Measurements from ENCODE around the gene AIF1L.
"Not testable (repeated sequence)": the region's sequence is repeated elsewhere in the genome, so short reads cannot be mapped to it uniquely, and the experiment has no call there.

The AIF1L gene

DNA sequence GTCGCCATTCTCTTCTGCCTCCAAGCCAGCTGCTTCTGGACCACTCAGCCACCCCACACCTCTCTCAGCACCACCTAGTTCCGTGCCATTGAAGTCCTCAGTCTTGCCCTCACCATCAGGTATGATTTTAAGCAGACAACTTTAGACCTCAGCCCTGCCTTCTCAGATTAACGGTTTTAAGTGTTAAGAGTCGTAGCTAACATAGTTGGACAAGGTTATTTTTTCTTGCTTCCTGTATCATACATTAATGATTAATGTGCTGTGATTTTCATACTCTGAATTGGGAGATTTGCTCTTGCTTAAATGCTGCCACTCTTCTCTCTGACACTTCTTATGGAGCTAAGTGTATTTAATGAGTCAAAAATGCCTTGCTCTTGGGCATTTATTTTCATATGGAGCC lies 49.9 kb downstream of the AIF1L start:
- Histone ChIP-seq H3K4me2 (ENCODE audit: low read length) (no peak overlapping the region), H3K9ac (ENCODE audit: low read length) (no peak overlapping the region), H3K79me1 (ENCODE audit: low read length) (no peaks in the 10 kb centered on the region), H3K4ac (ENCODE audit: low read depth, low read length) (no peak overlapping the region), H3K18ac (ENCODE audit: low read length) (no peak overlapping the region), H3K79me2 (ENCODE audit: control insufficient read depth, insufficient read depth, low read length) (no peaks in the 10 kb centered on the region), H2BK5ac (ENCODE audit: low read length) (no peak overlapping the region), H3K27me3 (ENCODE audit: insufficient read depth, low read length, poor library complexity) (no peaks in the 10 kb centered on the region), H4K8ac (ENCODE audit: low read depth, low read length) (no peak overlapping the region), H3K4me3 (ENCODE audit: low read length) (no peak overlapping the region), H3K56ac (ENCODE audit: low read length) (no peak overlapping the region), H2BK120ac (ENCODE audit: low read depth, low read length) (no peak overlapping the region), H3K4me1 (ENCODE audit: control insufficient read depth, low read depth, low read length) (no peaks in the 10 kb centered on the region), H2AK5ac (ENCODE audit: low read length) (no peak overlapping the region), H3K36me3 (ENCODE audit: control insufficient read depth, insufficient read depth, low read length) (peaks cover 12% of the 10 kb centered on the region), H2BK15ac (replicated peaks; ENCODE audit: low read depth) (no peak overlapping the region), H3K27ac (ENCODE audit: low read depth, low read length) (no peak overlapping the region), H3K23ac (ENCODE audit: low read length) (no peak overlapping the region), H4K5ac (ENCODE audit: low read length) (no peak overlapping the region)
- no peak for DNase-seq
- WGBS (ENCODE audit: extremely low coverage, insufficient coverage, low lambda C conversion rate), result no CpG with 5 or more reads among the region's 4 CpGs

DNA sequence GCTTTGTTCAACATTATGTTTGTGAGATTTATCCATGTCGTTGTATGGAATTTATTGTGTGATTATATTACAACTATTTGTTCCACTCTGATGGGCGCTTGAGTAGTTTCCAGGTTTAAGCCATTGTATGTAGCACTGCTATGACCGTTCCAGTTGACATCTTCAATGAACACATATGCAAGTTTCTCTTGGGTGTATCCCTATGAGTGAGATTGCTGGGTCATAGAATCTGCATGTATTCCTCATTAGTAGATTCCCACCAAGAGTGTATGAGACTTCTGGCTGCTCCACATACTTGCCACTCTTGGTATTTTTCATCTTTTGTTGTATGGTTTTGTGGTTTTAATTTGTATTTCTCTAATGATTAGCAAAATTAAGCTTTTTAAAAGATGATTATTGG lies 51.9 kb downstream of the AIF1L start:
- H3K56ac ChIP-seq (ENCODE audit: low read length), result no peak overlapping the region
- H2AK5ac ChIP-seq (ENCODE audit: low read length), result no peak overlapping the region
- no peak overlapping the region for H3K4me3 ChIP-seq (ENCODE audit: low read length)
- H3K79me1 ChIP-seq (ENCODE audit: low read length), result no peaks in the 10 kb centered on the region
- H3K79me2 ChIP-seq (ENCODE audit: control insufficient read depth, insufficient read depth, low read length), result no peaks in the 10 kb centered on the region
- H3K27ac ChIP-seq (ENCODE audit: low read depth, low read length), result no peak overlapping the region
- no peak overlapping the region for H3K18ac ChIP-seq (ENCODE audit: low read length)
- H3K36me3 ChIP-seq (ENCODE audit: control insufficient read depth, insufficient read depth, low read length), result peaks cover 13% of the 10 kb centered on the region
- H3K9ac ChIP-seq (ENCODE audit: low read length), result no peak overlapping the region
- no peak overlapping the region for H3K23ac ChIP-seq (ENCODE audit: low read length)
- H2BK5ac ChIP-seq (ENCODE audit: low read length), result no peak overlapping the region
- H3K4ac ChIP-seq (ENCODE audit: low read depth, low read length), result no peak overlapping the region
- no peak for DNase-seq
- no peak overlapping the region for H3K4me2 ChIP-seq (ENCODE audit: low read length)
- no peak overlapping the region for H4K8ac ChIP-seq (ENCODE audit: low read depth, low read length)
- no peaks in the 10 kb centered on the region for H3K27me3 ChIP-seq (ENCODE audit: insufficient read depth, low read length, poor library complexity)
- no CpG with 5 or more reads among the region's 3 CpGs for WGBS (ENCODE audit: extremely low coverage, insufficient coverage, low lambda C conversion rate)
- no peak overlapping the region for H2BK120ac ChIP-seq (ENCODE audit: low read depth, low read length)
- no peak overlapping the region for H4K5ac ChIP-seq (ENCODE audit: low read length)
- H3K4me1 ChIP-seq (ENCODE audit: control insufficient read depth, low read depth, low read length), result no peaks in the 10 kb centered on the region
- H2BK15ac ChIP-seq (replicated peaks; ENCODE audit: low read depth), result no peak overlapping the region

DNA sequence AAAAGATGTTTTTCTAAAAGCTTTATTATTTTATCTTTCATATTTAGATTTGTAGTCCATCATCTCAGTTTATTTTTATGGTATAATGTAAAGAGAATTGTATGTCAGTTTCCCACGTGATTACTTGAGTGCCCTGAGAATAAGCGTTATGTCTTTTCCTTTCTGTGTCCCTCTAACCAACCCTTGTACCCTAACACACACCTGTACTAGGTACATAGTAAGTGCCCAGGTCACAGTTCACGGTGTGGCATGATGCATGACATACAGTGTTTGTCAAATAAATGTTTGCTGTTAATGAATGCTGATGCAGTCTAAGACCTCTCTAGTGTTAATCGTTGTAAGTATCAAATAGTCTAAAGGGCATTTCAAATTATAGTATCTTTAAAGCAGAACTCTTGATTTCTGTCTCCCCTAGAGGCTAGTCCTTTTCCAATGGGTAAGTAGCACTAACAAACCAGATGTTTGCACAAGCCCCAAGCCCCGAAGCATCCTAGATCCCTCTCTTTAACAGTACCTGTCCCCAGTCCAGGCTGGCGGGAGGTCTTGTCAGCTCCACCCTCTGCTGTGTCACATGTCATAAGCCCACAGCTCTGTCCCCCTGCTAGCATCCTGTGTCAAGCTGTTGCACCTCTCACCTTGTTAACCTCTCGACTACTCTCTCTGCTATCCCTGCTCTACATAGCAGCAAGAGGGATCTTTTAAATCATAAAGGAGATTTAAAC lies 52.8 kb downstream of the AIF1L start:
- H2BK5ac ChIP-seq (ENCODE audit: low read length), result no peak overlapping the region
- peak; percentile 18 for DNase-seq
- no peaks in the 10 kb centered on the region for H3K79me2 ChIP-seq (ENCODE audit: control insufficient read depth, insufficient read depth, low read length)
- H3K23ac ChIP-seq (ENCODE audit: low read length), result no peak overlapping the region
- WGBS (ENCODE audit: extremely low coverage, insufficient coverage, low lambda C conversion rate), result no CpG with 5 or more reads among the region's 7 CpGs
- no peaks in the 10 kb centered on the region for H3K4me1 ChIP-seq (ENCODE audit: control insufficient read depth, low read depth, low read length)
- no peak overlapping the region for H3K4me3 ChIP-seq (ENCODE audit: low read length)
- H3K79me1 ChIP-seq (ENCODE audit: low read length), result no peaks in the 10 kb centered on the region
- no peak overlapping the region for H3K27ac ChIP-seq (ENCODE audit: low read depth, low read length)
- H4K8ac ChIP-seq (ENCODE audit: low read depth, low read length), result no peak overlapping the region
- no peak overlapping the region for H3K4ac ChIP-seq (ENCODE audit: low read depth, low read length)
- no peaks in the 10 kb centered on the region for H3K27me3 ChIP-seq (ENCODE audit: insufficient read depth, low read length, poor library complexity)
- H2BK15ac ChIP-seq (replicated peaks; ENCODE audit: low read depth), result no peak overlapping the region
- no peak overlapping the region for H3K18ac ChIP-seq (ENCODE audit: low read length)
- H2AK5ac ChIP-seq (ENCODE audit: low read length), result no peak overlapping the region
- no peak overlapping the region for H3K56ac ChIP-seq (ENCODE audit: low read length)
- no peak overlapping the region for H3K4me2 ChIP-seq (ENCODE audit: low read length)
- H4K5ac ChIP-seq (ENCODE audit: low read length), result no peak overlapping the region
- no peak overlapping the region for H2BK120ac ChIP-seq (ENCODE audit: low read depth, low read length)
- H3K36me3 ChIP-seq (ENCODE audit: control insufficient read depth, insufficient read depth, low read length), result peaks cover 14% of the 10 kb centered on the region
- no peak overlapping the region for H3K9ac ChIP-seq (ENCODE audit: low read length)

DNA sequence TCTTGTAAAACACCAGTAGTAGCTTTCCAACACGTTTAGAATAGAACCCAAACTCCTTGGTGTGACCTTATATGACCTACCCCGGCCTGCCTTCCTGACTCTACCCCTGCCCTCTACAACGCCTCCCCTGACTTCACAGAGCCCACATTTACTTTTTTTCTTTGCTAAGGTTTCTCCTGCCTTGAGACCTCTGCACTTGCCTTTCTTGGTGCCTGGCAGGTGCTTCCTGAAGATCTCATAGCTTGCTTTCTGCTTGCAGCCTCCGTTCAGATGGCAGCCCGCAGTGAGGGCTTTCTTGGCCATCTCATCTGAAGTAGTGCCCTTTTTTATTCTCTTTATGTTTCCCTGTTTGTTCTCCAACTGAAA lies 53.3 kb downstream of the AIF1L start:
- H3K9ac ChIP-seq (ENCODE audit: low read length), result no peak overlapping the region
- no CpG with 5 or more reads among the region's 5 CpGs for WGBS (ENCODE audit: extremely low coverage, insufficient coverage, low lambda C conversion rate)
- DNase-seq, result no peak
- H4K5ac ChIP-seq (ENCODE audit: low read length), result no peak overlapping the region
- no peak overlapping the region for H2AK5ac ChIP-seq (ENCODE audit: low read length)
- no peak overlapping the region for H3K56ac ChIP-seq (ENCODE audit: low read length)
- H2BK120ac ChIP-seq (ENCODE audit: low read depth, low read length), result no peak overlapping the region
- H3K23ac ChIP-seq (ENCODE audit: low read length), result no peak overlapping the region
- no peaks in the 10 kb centered on the region for H3K27me3 ChIP-seq (ENCODE audit: insufficient read depth, low read length, poor library complexity)
- H3K27ac ChIP-seq (ENCODE audit: low read depth, low read length), result no peak overlapping the region
- no peak overlapping the region for H3K18ac ChIP-seq (ENCODE audit: low read length)
- no peak overlapping the region for H2BK5ac ChIP-seq (ENCODE audit: low read length)
- H4K8ac ChIP-seq (ENCODE audit: low read depth, low read length), result no peak overlapping the region
- no peak overlapping the region for H2BK15ac ChIP-seq (replicated peaks; ENCODE audit: low read depth)
- no peak overlapping the region for H3K4ac ChIP-seq (ENCODE audit: low read depth, low read length)
- H3K36me3 ChIP-seq (ENCODE audit: control insufficient read depth, insufficient read depth, low read length), result peaks cover 13% of the 10 kb centered on the region
- no peaks in the 10 kb centered on the region for H3K4me1 ChIP-seq (ENCODE audit: control insufficient read depth, low read depth, low read length)
- H3K79me1 ChIP-seq (ENCODE audit: low read length), result no peaks in the 10 kb centered on the region
- H3K4me2 ChIP-seq (ENCODE audit: low read length), result no peak overlapping the region
- no peak overlapping the region for H3K4me3 ChIP-seq (ENCODE audit: low read length)
- H3K79me2 ChIP-seq (ENCODE audit: control insufficient read depth, insufficient read depth, low read length), result no peaks in the 10 kb centered on the region

DNA sequence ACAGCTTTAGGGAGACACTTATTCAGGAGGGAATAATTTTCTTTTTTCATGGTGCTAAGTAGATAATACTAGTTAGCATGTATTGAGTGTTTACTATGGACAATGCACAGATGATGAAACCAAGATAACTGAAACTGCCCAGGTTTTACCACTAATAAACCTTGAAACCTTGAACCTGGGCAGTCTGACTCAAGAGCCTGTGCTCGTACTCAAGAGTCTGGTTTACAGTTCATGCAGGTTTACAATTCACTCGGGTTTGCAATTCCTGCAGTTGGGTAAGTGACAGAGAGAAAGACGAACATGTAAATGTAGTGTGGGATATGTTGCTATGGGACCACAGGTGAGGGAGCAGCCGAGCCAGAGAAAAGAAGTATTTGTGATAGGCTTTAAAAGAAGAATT lies 57.3 kb downstream of the AIF1L start:
- Histone ChIP-seq H3K23ac (ENCODE audit: low read length) (no peak overlapping the region), H3K79me1 (ENCODE audit: low read length) (no peaks in the 10 kb centered on the region), H3K4ac (ENCODE audit: low read depth, low read length) (no peak overlapping the region), H3K56ac (ENCODE audit: low read length) (no peak overlapping the region), H3K27ac (ENCODE audit: low read depth, low read length) (no peak overlapping the region), H2BK5ac (ENCODE audit: low read length) (no peak overlapping the region), H3K79me2 (ENCODE audit: control insufficient read depth, insufficient read depth, low read length) (no peaks in the 10 kb centered on the region), H3K36me3 (ENCODE audit: control insufficient read depth, insufficient read depth, low read length) (peaks cover 8% of the 10 kb centered on the region), H3K9ac (ENCODE audit: low read length) (no peak overlapping the region), H4K5ac (ENCODE audit: low read length) (no peak overlapping the region), H3K4me1 (ENCODE audit: control insufficient read depth, low read depth, low read length) (no peaks in the 10 kb centered on the region), H4K8ac (ENCODE audit: low read depth, low read length) (no peak overlapping the region), H3K4me3 (ENCODE audit: low read length) (no peak overlapping the region), H2BK120ac (ENCODE audit: low read depth, low read length) (no peak overlapping the region), H3K18ac (ENCODE audit: low read length) (no peak overlapping the region), H2AK5ac (ENCODE audit: low read length) (no peak overlapping the region), H3K4me2 (ENCODE audit: low read length) (no peak overlapping the region), H3K27me3 (ENCODE audit: insufficient read depth, low read length, poor library complexity) (no peaks in the 10 kb centered on the region), H2BK15ac (replicated peaks; ENCODE audit: low read depth) (no peak overlapping the region)
- DNase-seq, result no peak
- no CpG with 5 or more reads among the region's 4 CpGs for WGBS (ENCODE audit: extremely low coverage, insufficient coverage, low lambda C conversion rate)

DNA sequence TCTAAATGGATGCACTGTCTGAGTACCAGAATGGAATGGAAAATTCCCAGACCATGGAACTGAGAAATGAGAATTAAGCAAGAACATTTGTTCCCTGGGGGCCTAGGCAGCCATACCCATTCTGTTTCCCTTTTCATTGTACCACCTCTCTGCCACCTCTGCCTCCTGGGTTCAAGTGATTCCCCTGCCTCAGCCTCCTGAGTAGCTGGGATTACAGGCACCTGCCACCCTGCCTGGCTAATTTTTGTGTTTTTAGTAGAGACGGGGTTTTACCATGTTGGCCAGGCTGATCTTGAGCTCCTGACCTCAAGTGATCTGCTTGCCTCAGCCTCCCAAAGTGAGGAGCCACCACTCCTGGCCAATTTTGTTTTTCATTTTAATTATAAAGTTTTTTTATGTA lies 62.3 kb downstream of the AIF1L start:
- H3K36me3 ChIP-seq (ENCODE audit: control insufficient read depth, insufficient read depth, low read length); H3K23ac ChIP-seq (ENCODE audit: low read length); H3K4ac ChIP-seq (ENCODE audit: low read depth, low read length); H2BK120ac ChIP-seq (ENCODE audit: low read depth, low read length); H2BK5ac ChIP-seq (ENCODE audit: low read length); H3K18ac ChIP-seq (ENCODE audit: low read length); H3K4me1 ChIP-seq (ENCODE audit: control insufficient read depth, low read depth, low read length); H3K79me2 ChIP-seq (ENCODE audit: control insufficient read depth, insufficient read depth, low read length); H3K56ac ChIP-seq (ENCODE audit: low read length); H2BK15ac ChIP-seq (replicated peaks; ENCODE audit: low read depth); H4K8ac ChIP-seq (ENCODE audit: low read depth, low read length); H3K9ac ChIP-seq (ENCODE audit: low read length); H3K4me2 ChIP-seq (ENCODE audit: low read length); H3K79me1 ChIP-seq (ENCODE audit: low read length); H3K4me3 ChIP-seq (ENCODE audit: low read length); H3K27ac ChIP-seq (ENCODE audit: low read depth, low read length); DNase-seq; H3K27me3 ChIP-seq (ENCODE audit: insufficient read depth, low read length, poor library complexity); H2AK5ac ChIP-seq (ENCODE audit: low read length); H4K5ac ChIP-seq (ENCODE audit: low read length): not testable (repeated sequence)
- no CpG with 5 or more reads among the region's 1 CpG for WGBS (ENCODE audit: extremely low coverage, insufficient coverage, low lambda C conversion rate)

Measured in mesendoderm (in vitro differentiated cells).